Measurements from ENCODE around the gene TNNC2.

GRCh38 chr20:45819466-45819865 lies 7.6 kb downstream of the TNNC2 start:
- TF ChIP-seq, protein P1, sequence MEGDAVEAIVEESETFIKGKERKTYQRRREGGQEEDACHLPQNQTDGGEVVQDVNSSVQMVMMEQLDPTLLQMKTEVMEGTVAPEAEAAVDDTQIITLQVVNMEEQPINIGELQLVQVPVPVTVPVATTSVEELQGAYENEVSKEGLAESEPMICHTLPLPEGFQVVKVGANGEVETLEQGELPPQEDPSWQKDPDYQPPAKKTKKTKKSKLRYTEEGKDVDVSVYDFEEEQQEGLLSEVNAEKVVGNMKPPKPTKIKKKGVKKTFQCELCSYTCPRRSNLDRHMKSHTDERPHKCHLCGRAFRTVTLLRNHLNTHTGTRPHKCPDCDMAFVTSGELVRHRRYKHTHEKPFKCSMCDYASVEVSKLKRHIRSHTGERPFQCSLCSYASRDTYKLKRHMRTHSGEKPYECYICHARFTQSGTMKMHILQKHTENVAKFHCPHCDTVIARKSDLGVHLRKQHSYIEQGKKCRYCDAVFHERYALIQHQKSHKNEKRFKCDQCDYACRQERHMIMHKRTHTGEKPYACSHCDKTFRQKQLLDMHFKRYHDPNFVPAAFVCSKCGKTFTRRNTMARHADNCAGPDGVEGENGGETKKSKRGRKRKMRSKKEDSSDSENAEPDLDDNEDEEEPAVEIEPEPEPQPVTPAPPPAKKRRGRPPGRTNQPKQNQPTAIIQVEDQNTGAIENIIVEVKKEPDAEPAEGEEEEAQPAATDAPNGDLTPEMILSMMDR (conservative IDR thresholded peaks at IDR 0.05; ENCODE audit: low read depth, low read length), result no peak
- TF ChIP-seq EZH2 (IDR thresholded peaks at IDR 0.05; ENCODE audit: borderline replicate concordance, low read depth, low read length, poor library complexity, severe bottlenecking), result no peak

All from A673 (cell line).